GM12878 (cell line): ENCODE measurements around the gene DOLPP1. TPM values are rescaled to one million over a fixed set of nuclear protein-coding genes. Genes with fewer than 3 reads are reported as not detected.

Source experiments
- ATAC-seq: fragments of 200-7000 bp; cut with Tn5 transposase; 3 replicates; pipeline ENCODE4 v1.9.1; 2020; ENCODE audit warnings: mild to moderate bottlenecking, moderate library complexity
- BruUV-seq: library from RNA; stranded (reverse); fragments of 400-500 nt; replicated peaks from 2 replicates; lab custom pipeline; 2021; lab: Mats Ljungman, UMichigan
- CTCF ChIA-PET: fragments of 300-600 bp; sonication (Branson Sonifier 250); formaldehyde crosslinking; extraction: SDS; loops from one replicate; lab custom pipeline; 2021; ENCODE audit warnings: inconsistent platforms; lab: Yijun Ruan, JAX
- POLR2A ChIA-PET: fragments of 350-600 bp; formaldehyde crosslinking; extraction: SDS; loops from one replicate; lab custom pipeline; 2021; ENCODE audit warnings: inconsistent platforms; lab: Charles Lee
- RAD21 ChIA-PET: fragments of 300-600 bp; sonication (Branson Sonifier 250); formaldehyde crosslinking; loops from one replicate; lab custom pipeline; 2023; ENCODE audit warnings: antibody characterized with exemption; ENCODE audit not compliant: unreplicated experiment; lab: Charles Lee
- SMC1A ChIA-PET: fragments of 300-600 bp; sonication (Branson Sonifier 250); formaldehyde crosslinking; loops from one replicate; lab custom pipeline; 2023; ENCODE audit not compliant: unreplicated experiment, uncharacterized antibody; lab: Charles Lee
- DNase-seq: peaks from one replicate; pipeline ENCODE4 v3.0.0-alpha.2; 2011; ENCODE audit warnings: low read depth, low spot score
- FAIRE-seq: peaks from 3 replicates; lab custom pipeline; 2011; peaks lifted over from hg19 to GRCh38; lab: Jason Lieb, UNC
- H2AFZ ChIP-seq: 2 replicates; pipeline ENCODE4 v1.6.0; 2011; ENCODE audit warnings: low read depth, low read length, control low read depth; ENCODE audit not compliant: control insufficient read depth
- H3K27ac ChIP-seq: 2 replicates; pipeline ENCODE4 v1.5.1; 2011; ENCODE audit warnings: control low read depth; ENCODE audit not compliant: control insufficient read depth, insufficient read depth
- H3K27me3 ChIP-seq, 2 experiments: replicated peaks in 1 of 2; 2 replicates each; pipeline versions ENCODE4 v1.6.0 to v1.6.1; 2011; ENCODE audit warnings: low read length in 1 of 2; ENCODE audit not compliant: control insufficient read depth in 2 of 2, insufficient read depth in 2 of 2
- H3K36me3 ChIP-seq, 2 experiments: 2 replicates each; pipeline ENCODE4 v1.5.1; 2011; ENCODE audit warnings: low read length in 1 of 2; ENCODE audit not compliant: control insufficient read depth in 2 of 2, insufficient read depth in 2 of 2
- H3K4me1 ChIP-seq: 2 replicates; pipeline ENCODE4 v1.6.1; 2011; ENCODE audit warnings: mild to moderate bottlenecking, low read length, moderate library complexity, mixed read lengths; ENCODE audit not compliant: control insufficient read depth, insufficient read depth
- H3K4me2 ChIP-seq: 2 replicates; pipeline ENCODE4 v1.6.0; 2011; ENCODE audit warnings: control low read depth; ENCODE audit not compliant: control insufficient read depth, insufficient read depth
- H3K4me3 ChIP-seq: fragments of 200-600 bp; sonication (generic); 2 replicates; pipeline ENCODE4 v1.5.1; 2016
- H3K79me2 ChIP-seq: 2 replicates; pipeline ENCODE4 v1.6.0; 2011; ENCODE audit warnings: low read length; ENCODE audit not compliant: control insufficient read depth, insufficient read depth
- H3K9ac ChIP-seq: 2 replicates; pipeline ENCODE4 v1.8.0; 2011; ENCODE audit warnings: low read length, control low read depth, mixed read lengths; ENCODE audit not compliant: control insufficient read depth, insufficient read depth
- H3K9me3 ChIP-seq: replicated peaks from 3 replicates; pipeline ENCODE4 v1.5.1; 2011; ENCODE audit warnings: mild to moderate bottlenecking, low read length; ENCODE audit not compliant: control insufficient read depth, insufficient read depth
- H4K20me1 ChIP-seq: 2 replicates; pipeline ENCODE4 v1.6.0; 2011; ENCODE audit not compliant: control insufficient read depth, insufficient read depth
- BMI1 ChIP-seq: fragments of 450-650 bp; IDR thresholded peaks from 2 replicates; pipeline ENCODE4 v1.6.1; 2016; ENCODE audit warnings: mild to moderate bottlenecking, moderate library complexity, borderline replicate concordance
- BRCA1 ChIP-seq: IDR thresholded peaks from 2 replicates; pipeline ENCODE4 v1.6.1; 2011; ENCODE audit warnings: low read depth, low read length, improper control_type of control experiment
- CEBPB ChIP-seq, 2 experiments: fragments of 150-350 bp in 1 of 2; IDR thresholded peaks; 2 replicates each; pipeline ENCODE4 v1.6.1; 2012 to 2014; ENCODE audit warnings: low read depth in 2 of 2, low read length in 2 of 2, borderline replicate concordance in 1 of 2, inconsistent platforms in 1 of 2
- KAT2A ChIP-seq: conservative IDR thresholded peaks from 2 replicates; pipeline ENCODE4 v1.6.1; 2011; ENCODE audit warnings: low read depth, low read length; ENCODE audit not compliant: control insufficient read depth
- KDM1A ChIP-seq: fragments of 200-600 bp; sonication (generic); IDR thresholded peaks from 2 replicates; pipeline ENCODE4 v1.6.1; 2016; ENCODE audit warnings: borderline replicate concordance
- LARP7 ChIP-seq: fragments of 450-650 bp; IDR thresholded peaks from 2 replicates; pipeline ENCODE4 v1.6.1; 2017; ENCODE audit warnings: mild to moderate bottlenecking
- MEF2B ChIP-seq: fragments of 450-650 bp; IDR thresholded peaks from 2 replicates; pipeline ENCODE4 v1.6.1; 2018; ENCODE audit warnings: mild to moderate bottlenecking, moderate library complexity; ENCODE audit not compliant: partially characterized antibody, poor library complexity, severe bottlenecking
- NR2F1 ChIP-seq: fragments of 450-650 bp; conservative IDR thresholded peaks from 2 replicates; pipeline ENCODE4 v1.6.1; 2017; ENCODE audit warnings: mild to moderate bottlenecking
- NRF1 ChIP-seq: conservative IDR thresholded peaks from 2 replicates; pipeline ENCODE4 v1.6.1; 2011; ENCODE audit warnings: mild to moderate bottlenecking, low read depth, low read length, improper control_type of control experiment
- PAX8 ChIP-seq: fragments of 450-650 bp; IDR thresholded peaks from 2 replicates; pipeline ENCODE4 v1.6.1; 2017; ENCODE audit warnings: mild to moderate bottlenecking, moderate library complexity
- RAD21 ChIP-seq: IDR thresholded peaks from 2 replicates; pipeline ENCODE4 v1.6.1; 2011; ENCODE audit warnings: mild to moderate bottlenecking, low read depth, low read length, moderate library complexity; ENCODE audit not compliant: insufficient read depth
- SMARCA5 ChIP-seq: fragments of 450-650 bp; IDR thresholded peaks from 2 replicates; pipeline ENCODE4 v1.6.1; 2017; ENCODE audit warnings: mild to moderate bottlenecking
- TBL1XR1 ChIP-seq: IDR thresholded peaks from 2 replicates; pipeline ENCODE4 v1.6.1; 2012; ENCODE audit warnings: low read depth, low read length, improper control_type of control experiment
- YY1 ChIP-seq: IDR thresholded peaks from 2 replicates; pipeline ENCODE4 v1.6.1; 2011; ENCODE audit warnings: low read depth, mild to moderate bottlenecking, low read length
- ZBTB33 ChIP-seq: fragments of 450-650 bp; IDR thresholded peaks from 2 replicates; pipeline ENCODE4 v1.6.1; 2017; ENCODE audit warnings: mild to moderate bottlenecking
- ZNF592 ChIP-seq: fragments of 450-650 bp; IDR thresholded peaks from 2 replicates; pipeline ENCODE4 v1.6.1; 2017; ENCODE audit warnings: mild to moderate bottlenecking, moderate library complexity
- WGBS: methylation state at CpG from one replicate; pipeline ENCODE4 v1.1.6; 2016; ENCODE audit warnings: low lambda C conversion rate; ENCODE audit not compliant: insufficient replicate concordance, insufficient coverage; ENCODE audit errors: missing lambda C conversion rate; 5-methylcytosine and 5-hydroxymethylcytosine counted together
- in situ Hi-C: fragments of 300-500 bp; cut with MboI; formaldehyde crosslinking; loops from 9 replicates; pipeline ENCODE4 v1.14.3; 2018; ENCODE audit warnings: mixed read lengths
- intact Hi-C: fragments of 100-400 bp; cut with micrococcal nuclease; formaldehyde crosslinking; loops from one replicate; pipeline ENCODE4 v1.14.2; 2022; ENCODE audit not compliant: unreplicated experiment
- polyA plus RNA-seq, 11 experiments: library from polyadenylated mRNA; depleted of rRNA in 4 of 11; unstranded in 6 of 11; stranded (reverse) in 5 of 11; fragments of >200 nt; fragmentation: Nextera tagmentation in 4 of 11; fragmentation: Illumina TruSeq in 1 of 11; extraction: Ambion mirVana in 4 of 11; extraction: Trizol in 1 of 11; gene quantifications; 1 replicate in 1 of 11; 2 replicates in 10 of 11; pipeline versions ENCODE4 v1.2.1 to v1.2.3, GENCODE V29; 2011 to 2016; ENCODE audit warnings: inconsistent platforms in 2 of 11, missing spikeins in 2 of 11, low read depth in 1 of 11
- total RNA-seq, 4 experiments: library from RNA; depleted of rRNA in 3 of 4; stranded (reverse); fragments of >200 nt in 3 of 4; fragmentation: Illumina TruSeq in 1 of 4; extraction: Trizol in 1 of 4; gene quantifications; 2 replicates each; pipeline versions ENCODE4 v1.2.1 to v1.2.3, GENCODE V29; 2013 to 2021

Gene DOLPP1
- total and polyA plus RNA-seq, 10 of the 15 experiments (the other 5 are each of a cell fraction or from before 2014, with no cell fraction given): 0.76 to 19.9 (median 13.4) TPM

- TF ChIP-seq MEF2B: no peak
- no peak for TF ChIP-seq TBL1XR1
- no peak for TF ChIP-seq RAD21
- no peak for TF ChIP-seq LARP7
- TF ChIP-seq KDM1A: no peak
Observed at GRCh38 chr9:129098328-129098727, 17.4 kb downstream of the DOLPP1 start (continued).

- Histone ChIP-seq H3K4me3 (no peak overlapping the region), H3K36me3 (no peaks in the 10 kb centered on the region), H3K9ac (no peak overlapping the region), H4K20me1 (no peaks in the 10 kb centered on the region), H3K4me2 (no peak overlapping the region), H3K79me2 (no peaks in the 10 kb centered on the region), H2AFZ (no peak overlapping the region), H3K27ac (no peak overlapping the region), H3K4me1 (no peaks in the 10 kb centered on the region), H3K9me3 (no peaks in the 10 kb centered on the region), H3K27me3 (no peaks in the 10 kb centered on the region)
- no peak for ATAC-seq
- 60% methylated on average over 28 of the region's 28 CpGs for WGBS
- no peak for FAIRE-seq
- in situ Hi-C loops: no loop called here
- ChIA-PET CTCF (no interaction called here), POLR2A (no interaction called here), RAD21 (no interaction called here), SMC1A (no interaction called here)
- intact Hi-C loops: no loop called here
- TF ChIP-seq KAT2A (no peak), ZNF592 (no peak), BRCA1 (no peak), PAX8 (no peak), NRF1 (no peak), ZBTB33 (no peak), CEBPB (IDR thresholded peaks at IDR 0.05; ENCODE audit: borderline replicate concordance in 1 of 2, low read depth in 2 of 2, low read length in 2 of 2) (no peak), NR2F1 (no peak), RAD21 (no peak), SMARCA5 (no peak), YY1 (no peak), BMI1 (no peak)
- no peak for DNase-seq
- no TSS peak for BruUV-seq
Observed at GRCh38 chr9:129100383-129101169, 19.7 kb downstream of the DOLPP1 start.
